HG02588 (cell line): ENCODE data around the gene ZNF853.
"Not testable (repeated sequence)": the region's sequence is repeated elsewhere in the genome, so short reads cannot be mapped to it uniquely, and the experiment has no call there.

Experiments
- ATAC-seq: cut with Tn5 transposase; IDR thresholded peaks from one replicate; pipeline ENCODE4 v1.9.1; 2021; ENCODE audit warnings: mild to moderate bottlenecking, moderate library complexity; ENCODE audit not compliant: unreplicated experiment

Gene ZNF853

DNA sequence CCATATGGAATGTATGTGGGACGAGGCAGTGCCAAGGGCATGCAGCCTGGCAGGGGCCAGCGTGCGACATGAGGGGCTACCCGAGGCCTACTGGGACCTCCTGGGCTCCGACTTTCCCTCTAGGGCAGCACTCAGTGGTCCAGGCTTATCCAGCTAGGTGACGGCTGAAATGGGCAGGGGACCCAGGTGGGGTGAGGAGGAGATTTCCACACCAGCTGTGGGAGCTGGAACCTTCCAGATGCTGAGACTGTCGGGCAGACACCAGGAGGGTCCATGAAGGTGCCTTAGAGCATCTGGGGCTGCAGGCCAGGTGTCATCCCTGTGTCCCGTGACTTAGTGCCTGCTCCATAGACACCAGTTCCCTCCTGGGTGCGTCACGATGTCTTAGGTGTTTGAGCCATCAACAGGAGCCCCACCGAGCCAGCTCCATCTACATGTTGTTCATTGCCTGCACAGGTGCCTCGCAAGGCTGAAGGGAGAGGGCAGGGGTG lies 35.2 kb downstream of the ZNF853 start:
- ATAC-seq: no peak

DNA sequence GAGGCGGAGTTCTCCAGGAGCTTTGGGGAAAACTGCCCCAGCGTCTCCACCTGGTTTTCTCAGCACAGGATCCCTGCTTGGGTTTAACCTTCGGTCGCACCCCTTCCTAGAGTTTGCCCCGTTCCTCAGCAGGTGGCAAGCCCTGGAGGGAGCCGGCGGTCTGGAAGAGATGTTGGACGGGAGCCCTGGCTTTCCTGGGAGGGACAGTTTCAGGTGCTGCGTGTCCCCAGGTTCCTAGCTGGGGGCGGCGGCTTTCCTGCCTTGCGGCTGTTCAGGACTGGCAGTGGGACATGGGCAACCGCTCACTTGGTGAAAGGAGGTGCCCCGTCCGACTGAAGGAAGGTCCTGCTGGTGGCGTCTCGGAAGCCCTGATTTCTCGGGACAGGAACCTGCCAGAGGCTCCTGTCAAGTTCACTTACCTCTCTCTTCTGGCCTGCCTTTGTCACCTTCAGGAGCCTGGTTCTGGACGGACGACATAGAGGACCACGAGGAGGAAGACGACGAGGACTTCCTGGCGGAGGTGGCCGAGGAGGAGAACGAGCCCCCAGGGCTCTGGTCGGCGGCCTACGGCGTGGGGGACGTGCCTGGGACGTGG lies 36.5 kb downstream of the ZNF853 start:
- no peak for ATAC-seq

DNA sequence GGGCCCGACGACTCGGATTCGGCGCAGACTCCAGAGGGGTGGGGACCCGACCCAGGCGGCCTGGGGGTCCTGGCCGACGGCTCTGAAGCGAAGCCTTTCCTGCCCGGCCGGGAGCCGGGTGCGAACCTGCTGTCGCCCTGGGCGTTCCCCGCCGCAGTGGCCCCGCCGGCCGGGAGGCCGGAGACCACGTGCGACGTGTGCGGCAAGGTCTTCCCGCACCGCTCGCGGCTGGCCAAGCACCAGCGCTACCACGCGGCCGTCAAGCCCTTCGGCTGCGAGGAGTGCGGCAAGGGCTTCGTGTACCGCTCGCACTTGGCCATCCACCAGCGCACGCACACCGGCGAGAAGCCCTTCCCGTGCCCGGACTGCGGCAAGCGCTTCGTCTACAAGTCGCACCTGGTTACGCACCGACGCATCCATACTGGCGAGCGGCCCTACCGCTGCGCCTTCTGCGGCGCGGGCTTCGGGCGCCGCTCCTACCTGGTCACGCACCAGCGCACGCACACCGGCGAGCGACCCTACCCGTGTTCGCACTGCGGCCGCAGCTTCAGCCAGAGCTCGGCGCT lies 37.1 kb downstream of the ZNF853 start:
- ATAC-seq: no peak

DNA sequence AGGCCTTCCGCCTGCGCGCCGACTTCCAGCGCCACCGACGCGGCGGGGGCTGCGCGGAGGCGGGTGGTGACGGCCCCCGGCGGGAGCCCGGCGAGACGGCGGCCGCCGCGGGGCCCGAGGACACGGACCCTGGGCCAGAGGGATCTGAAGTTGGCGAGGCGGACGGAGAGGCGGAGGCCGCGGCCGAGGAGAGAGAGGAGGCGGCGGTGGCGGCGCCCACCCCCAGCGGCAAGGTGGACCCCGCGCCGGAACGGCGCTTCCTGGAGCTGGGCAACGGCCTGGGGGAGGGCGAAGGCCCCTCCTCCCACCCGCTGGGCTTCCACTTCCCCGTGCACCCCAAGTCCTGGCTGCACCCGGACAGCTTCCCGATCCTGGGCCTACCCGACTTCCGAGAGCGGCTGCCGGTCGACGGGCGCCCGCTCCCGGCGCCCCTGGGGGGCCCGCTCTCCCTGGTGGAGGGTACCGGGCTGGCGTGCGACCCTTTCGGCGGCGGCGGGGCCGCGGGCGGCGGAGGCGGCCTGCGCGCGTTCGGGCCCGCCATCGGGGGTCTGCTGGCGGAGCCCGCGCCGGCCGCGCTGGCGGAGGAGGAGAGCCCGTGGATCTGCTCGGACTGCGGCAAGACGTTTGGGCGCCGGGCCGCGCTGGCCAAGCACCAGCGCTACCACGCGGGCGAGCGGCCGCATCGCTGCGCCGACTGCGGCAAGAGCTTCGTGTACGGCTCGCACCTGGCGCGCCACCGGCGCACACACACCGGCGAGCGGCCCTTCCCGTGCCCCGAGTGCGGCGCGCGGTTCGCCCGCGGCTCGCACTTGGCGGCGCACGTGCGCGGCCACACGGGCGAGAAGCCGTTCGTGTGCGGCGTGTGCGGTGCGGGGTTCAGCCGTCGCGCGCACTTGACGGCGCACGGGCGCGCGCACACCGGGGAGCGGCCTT lies 37.9 kb downstream of the ZNF853 start:
- no peak for ATAC-seq

DNA sequence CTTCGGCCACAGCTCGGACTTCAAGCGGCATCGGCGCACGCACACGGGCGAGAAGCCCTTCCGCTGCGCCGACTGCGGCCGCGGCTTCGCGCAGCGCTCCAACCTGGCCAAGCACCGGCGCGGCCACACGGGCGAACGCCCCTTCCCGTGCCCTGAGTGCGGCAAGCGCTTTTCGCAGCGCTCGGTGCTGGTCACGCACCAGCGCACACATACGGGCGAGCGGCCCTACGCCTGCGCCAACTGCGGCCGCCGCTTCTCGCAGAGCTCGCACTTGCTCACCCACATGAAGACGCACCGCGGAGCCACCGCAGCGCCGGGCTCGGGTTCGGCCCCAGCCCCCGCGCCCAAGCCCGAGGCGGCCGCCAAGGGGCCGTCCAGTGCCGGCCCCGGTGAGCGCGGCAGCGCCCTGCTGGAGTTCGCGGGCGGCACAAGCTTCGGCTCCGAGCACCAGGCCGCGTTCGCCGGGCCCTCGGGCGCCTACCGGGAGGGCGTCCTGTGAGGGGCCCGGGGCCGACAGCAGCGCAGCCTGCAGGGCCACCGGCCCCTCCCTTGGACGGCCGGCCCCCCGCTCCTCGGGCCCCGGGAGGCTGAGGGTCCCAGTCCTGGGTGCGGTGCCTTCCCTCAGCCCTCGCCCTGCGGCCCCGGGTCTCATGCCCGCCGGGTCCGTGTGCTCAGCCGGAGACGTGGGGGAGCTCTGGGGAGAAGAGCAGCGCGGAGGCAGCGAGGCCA lies 38.9 kb downstream of the ZNF853 start:
- no peak for ATAC-seq

DNA sequence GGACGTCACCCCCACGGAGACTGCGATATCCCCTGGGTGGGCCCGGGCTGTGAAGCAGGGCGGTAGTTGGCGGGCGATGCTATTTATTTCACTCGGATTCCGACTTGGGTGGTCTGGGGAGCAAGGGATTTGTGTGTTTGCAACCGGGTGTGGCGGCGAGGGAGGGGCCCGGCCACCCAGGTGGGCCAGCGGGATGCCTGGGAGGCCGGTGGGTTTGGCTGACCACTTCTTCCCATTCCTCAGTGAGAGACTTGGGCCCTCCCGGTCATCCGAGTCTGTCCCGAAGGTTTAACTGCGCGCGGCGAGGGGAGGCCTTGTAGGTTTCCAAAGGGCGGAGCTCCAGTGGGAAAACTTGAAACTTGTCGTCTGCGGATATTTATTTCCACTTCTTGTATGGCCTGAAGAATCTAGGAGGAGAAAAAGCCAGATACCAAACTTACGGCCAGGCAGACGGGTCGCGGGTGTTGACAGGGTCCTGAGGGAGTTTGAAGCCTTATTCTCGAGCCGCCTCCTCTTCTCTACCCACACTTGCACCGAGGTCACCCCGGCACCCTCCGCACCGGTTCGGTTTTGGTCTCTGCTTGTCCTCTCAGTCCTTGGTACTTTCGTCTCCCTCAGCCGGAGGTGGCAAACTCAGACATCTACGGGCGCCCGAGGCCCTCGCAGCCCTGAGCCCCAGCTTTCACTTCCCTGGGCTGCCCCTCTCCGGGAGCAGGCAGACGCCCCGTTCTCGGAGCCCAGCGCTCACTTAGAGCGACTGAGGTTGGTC lies 39.6 kb downstream of the ZNF853 start:
- ATAC-seq: no peak

DNA sequence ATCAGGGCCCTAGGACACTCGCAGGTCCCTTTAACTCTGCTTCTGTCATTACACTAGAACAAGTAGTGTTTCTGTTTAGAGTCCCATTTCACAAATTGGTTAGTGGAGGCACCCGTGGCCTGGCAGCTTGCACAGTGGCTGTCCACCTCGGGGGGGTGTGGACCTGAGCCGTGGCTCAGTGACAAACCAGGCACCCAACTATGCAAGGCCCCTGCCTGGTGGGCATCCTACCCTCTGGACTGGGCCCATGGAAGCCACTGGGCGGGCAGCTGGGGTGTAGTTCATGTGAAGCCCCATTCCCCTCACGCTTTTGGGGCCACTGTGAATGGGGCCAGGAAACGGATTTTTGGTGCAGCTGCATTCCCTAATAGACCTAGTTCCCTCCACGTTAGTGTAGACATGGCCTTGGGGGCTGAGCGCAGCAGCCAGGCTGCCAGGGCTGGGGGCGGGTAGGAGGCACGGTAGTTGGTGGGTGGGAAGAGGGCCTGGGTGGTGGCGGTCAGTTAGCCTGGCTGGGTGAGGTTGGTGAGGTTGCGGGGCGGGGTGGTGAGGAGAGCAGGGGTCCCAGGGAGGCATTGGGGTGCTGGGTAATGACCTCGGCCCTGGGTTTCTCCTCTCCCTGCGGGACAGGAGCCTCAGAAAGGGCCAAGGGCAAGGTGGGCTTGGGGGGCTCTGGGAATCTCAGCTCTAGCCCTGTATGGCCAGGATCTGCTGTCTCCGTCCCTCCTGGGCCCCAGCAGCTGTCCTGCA lies 40.4 kb downstream of the ZNF853 start:
- no peak for ATAC-seq

DNA sequence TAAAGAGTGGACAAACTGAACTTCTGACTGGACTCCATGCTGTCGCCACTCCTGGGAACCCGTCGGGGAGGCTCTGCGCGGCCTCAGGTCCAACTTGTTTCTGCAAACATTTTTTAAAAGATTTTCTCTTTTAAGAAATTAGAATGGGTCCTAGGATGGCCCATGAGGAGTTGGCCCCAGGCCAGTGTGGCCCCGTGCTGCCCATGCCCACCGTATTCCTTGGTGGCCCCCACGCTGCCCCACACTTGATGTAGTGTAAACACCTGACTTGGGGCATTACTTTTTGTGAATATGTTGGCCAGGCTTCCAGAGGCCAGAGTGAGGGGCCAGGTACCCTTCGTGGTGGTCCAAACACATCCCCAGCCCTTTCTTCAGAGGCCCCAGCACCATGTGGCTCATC lies 41.0 kb downstream of the ZNF853 start:
- no peak for ATAC-seq

DNA sequence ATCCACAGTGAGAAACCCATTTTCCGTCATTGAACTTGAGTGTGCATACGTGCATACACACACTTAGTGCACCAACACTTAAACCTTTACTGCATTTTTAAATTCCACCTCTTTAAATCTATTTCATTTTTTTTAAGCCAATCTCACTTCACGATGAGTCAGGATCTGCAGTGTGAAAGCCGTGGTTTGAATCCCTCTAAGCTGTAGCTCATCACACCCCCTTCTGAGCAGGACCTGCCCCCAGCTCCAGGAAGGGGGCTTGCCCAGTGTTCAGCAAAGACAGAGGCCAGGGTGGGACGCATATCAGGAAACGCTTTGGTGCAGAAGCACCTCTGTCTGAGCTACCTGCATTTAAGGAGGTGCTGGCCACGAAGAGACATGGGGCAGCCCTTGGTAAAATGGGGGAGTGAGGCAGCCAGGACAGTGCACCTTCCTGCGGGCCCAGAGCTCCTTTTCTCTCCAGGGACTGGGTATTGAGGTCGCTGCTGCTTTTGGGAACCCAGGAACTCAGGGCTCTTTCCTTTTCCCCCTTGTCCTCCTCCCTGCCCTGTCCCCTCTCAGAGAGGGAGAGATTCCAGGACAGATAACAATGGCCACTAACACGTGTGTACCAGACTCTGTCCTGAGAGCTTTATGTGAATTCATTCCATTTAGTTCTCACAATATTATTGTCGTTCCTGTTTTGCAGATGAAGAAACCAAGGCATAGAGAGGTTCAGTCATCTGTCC lies 43.4 kb downstream of the ZNF853 start:
- no peak for ATAC-seq

DNA sequence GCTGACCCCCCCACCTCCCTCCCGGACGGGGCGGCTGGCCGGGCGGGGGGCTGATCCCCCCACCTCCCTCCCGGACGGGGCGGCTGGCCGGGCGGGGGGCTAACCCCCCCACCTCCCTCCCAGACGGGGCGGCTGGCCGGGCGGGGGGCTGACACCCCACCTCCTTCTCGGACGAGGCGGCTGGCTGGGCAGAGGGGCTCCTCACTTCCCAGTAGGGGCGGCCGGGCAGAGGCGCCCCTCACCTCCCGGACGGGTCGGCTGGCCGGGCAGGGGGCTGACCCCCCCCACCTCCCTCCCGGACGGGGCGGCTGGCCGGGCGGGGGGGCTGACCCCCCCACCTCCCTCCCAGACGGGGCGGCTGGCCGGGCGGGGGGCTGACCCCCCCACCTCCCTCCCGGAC lies 55.4 kb downstream of the ZNF853 start:
- not testable (repeated sequence) for ATAC-seq
